PC-3 (cell line): ENCODE data around the gene TXNRD1.

Experiments
- CTCF ChIP-seq: fragments of 300-600 bp; sonication (generic); conservative IDR thresholded peaks from 2 replicates; pipeline ENCODE4 v1.5.1; 2017; ENCODE audit warnings: antibody characterized with exemption, low read depth, mild to moderate bottlenecking, low read length
- EZH2 ChIP-seq: fragments of 300-600 bp; sonication (generic); IDR thresholded peaks from one replicate; pipeline ENCODE4 v1.6.1; 2017; ENCODE audit warnings: antibody characterized with exemption, mild to moderate bottlenecking, low read length; ENCODE audit not compliant: unreplicated experiment

GRCh38 chr12:104232609-104233280, 17.2 kb downstream of the TXNRD1 start:
- TF ChIP-seq CTCF (no peak), EZH2 (no peak)
